Peyer's patch (tissue), 4 donors: ENCODE measurements around the gene SLC7A5. TPM values are rescaled to one million over a fixed set of nuclear protein-coding genes. Genes with fewer than 3 reads are reported as not detected.
"Not testable (repeated sequence)": the region's sequence is repeated elsewhere in the genome, so short reads cannot be mapped to it uniquely, and the experiment has no call there.

Experiments
- DNase-seq, 3 donors: peaks; one replicate each; pipeline ENCODE4 v3.0.0-alpha.2; 2017 to 2019
- H3K27ac ChIP-seq, 4 donors: fragments of 200-600 bp; sonication (generic); one replicate each; pipeline ENCODE4 v1.5.1; 2016 to 2019
- H3K27me3 ChIP-seq, 2 donors: fragments of 200-600 bp; sonication (generic); one replicate each; pipeline ENCODE4 v1.5.1; 2019
- H3K36me3 ChIP-seq, 3 donors: fragments of 200-600 bp; sonication (generic); one replicate each; pipeline ENCODE4 v1.5.1; 2016 to 2019
- H3K4me1 ChIP-seq, 4 donors: fragments of 200-600 bp; sonication (generic); one replicate each; pipeline ENCODE4 v1.5.1; 2016 to 2019
- H3K4me3 ChIP-seq, 4 donors: fragments of 200-600 bp; sonication (generic); 1 replicate in 3 of 4; 2 replicates in 1 of 4; pipeline ENCODE4 v1.5.1; 2016 to 2019; ENCODE audit warnings: mild to moderate bottlenecking in 1 of 4
- H3K9me3 ChIP-seq, 4 donors: fragments of 200-600 bp; sonication (generic); one replicate each; pipeline ENCODE4 v1.5.1; 2016 to 2019; ENCODE audit warnings: mild to moderate bottlenecking in 1 of 4
- CTCF ChIP-seq, 6 experiments: fragments of 450-650 bp in 4 of 6; fragments of 200-600 bp in 2 of 6; sonication (generic) in 1 of 6; IDR thresholded peaks; one replicate each; pipeline ENCODE4 v1.5.1; 2017 to 2019; ENCODE audit warnings: antibody characterized with exemption in 6 of 6, mild to moderate bottlenecking in 3 of 6, moderate library complexity in 1 of 6
- POLR2A ChIP-seq, 2 donors: fragments of 450-650 bp; IDR thresholded peaks; one replicate each; pipeline ENCODE4 v1.5.1; 2017; ENCODE audit warnings: antibody characterized with exemption in 2 of 2, mild to moderate bottlenecking in 2 of 2, moderate library complexity in 2 of 2
- total RNA-seq, 4 donors: library from RNA; depleted of rRNA; stranded (reverse); fragments of >200 nt; gene quantifications; one replicate each; pipeline ENCODE4 v1.1.0, GENCODE V29; 2016

Gene SLC7A5
- total RNA-seq, 4 donors from 2014 or later = 3.2 to 4.7 (median 3.9) TPM

GRCh38 chr16:87826798-87827587, 42.3 kb downstream of the SLC7A5 start:
- no peak for DNase-seq
- Histone ChIP-seq H3K4me1 (no peaks in the 10 kb centered on the region), H3K36me3 (peaks cover 0 to 9% (median 0%) of the 10 kb centered on the region in 3 donors), H3K27ac (no peak overlapping the region), H3K4me3 (no peak overlapping the region), H3K9me3 (no peaks in the 10 kb centered on the region), H3K27me3 (no peaks in the 10 kb centered on the region)
- TF ChIP-seq CTCF (IDR thresholded peaks at IDR 0.05) (no peak), POLR2A (IDR thresholded peaks at IDR 0.05) (no peak)

GRCh38 chr16:87826407-87826797, 42.9 kb downstream of the SLC7A5 start:
- H3K36me3 ChIP-seq, H3K4me1 ChIP-seq, H3K4me3 ChIP-seq, H3K27ac ChIP-seq, H3K9me3 ChIP-seq, DNase-seq, H3K27me3 ChIP-seq: not testable (repeated sequence)

- not testable (repeated sequence) for H3K9me3 ChIP-seq, DNase-seq, H3K4me1 ChIP-seq, H3K27me3 ChIP-seq, H3K4me3 ChIP-seq, H3K27ac ChIP-seq, H3K36me3 ChIP-seq
Observed at GRCh38 chr16:87825842-87826120, 43.5 kb downstream of the SLC7A5 start.

- no peak for DNase-seq
- TF ChIP-seq CTCF (IDR thresholded peaks at IDR 0.05) (no peak), POLR2A (IDR thresholded peaks at IDR 0.05) (no peak)
- Histone ChIP-seq H3K9me3 (no peaks in the 10 kb centered on the region), H3K36me3 (no peaks in the 10 kb centered on the region), H3K27me3 (no peaks in the 10 kb centered on the region), H3K4me3 (no peak overlapping the region), H3K4me1 (no peaks in the 10 kb centered on the region), H3K27ac (no peak overlapping the region)
Observed at GRCh38 chr16:87824991-87825841, 44.1 kb downstream of the SLC7A5 start.

GRCh38 chr16:87824016-87824990, 45.0 kb downstream of the SLC7A5 start:
- Histone ChIP-seq H3K4me1 (no peaks in the 10 kb centered on the region), H3K27me3 (no peaks in the 10 kb centered on the region), H3K9me3 (no peaks in the 10 kb centered on the region), H3K4me3 (no peak overlapping the region), H3K27ac (no peak overlapping the region), H3K36me3 (no peaks in the 10 kb centered on the region)
- TF ChIP-seq CTCF (IDR thresholded peaks at IDR 0.05) (no peak), POLR2A (IDR thresholded peaks at IDR 0.05) (no peak)
- DNase-seq = no peak

GRCh38 chr16:87823181-87823929, 46.0 kb downstream of the SLC7A5 start:
- no peaks in the 10 kb centered on the region for H3K4me1 ChIP-seq
- no peaks in the 10 kb centered on the region for H3K36me3 ChIP-seq
- no peak for DNase-seq
- H3K4me3 ChIP-seq = no peak overlapping the region
- no peak overlapping the region for H3K27ac ChIP-seq
- H3K9me3 ChIP-seq = peaks cover 0 to 1% (median 0%) of the 10 kb centered on the region in 4 donors
- no peaks in the 10 kb centered on the region for H3K27me3 ChIP-seq
- no peak for TF ChIP-seq CTCF (IDR thresholded peaks at IDR 0.05)
- no peak for TF ChIP-seq POLR2A (IDR thresholded peaks at IDR 0.05)
